HFF-Myc (cell line): Measurements from ENCODE around the gene TFB2M.

Experiments used
- DNase-seq: peaks from one replicate; pipeline ENCODE4 v3.0.0-alpha.2; 2011; ENCODE audit warnings: low read depth; ENCODE audit errors: extremely low read depth
- H3K4me3 ChIP-seq: replicated peaks from 2 replicates; pipeline ENCODE4 v1.5.1; 2011; ENCODE audit warnings: low read depth, mild to moderate bottlenecking, control low read depth, low read length
- TF ChIP-seq, protein P1 (sequence below): IDR thresholded peaks from 2 replicates; pipeline ENCODE4 v1.5.1; 2012; ENCODE audit warnings: mild to moderate bottlenecking, low read depth, low read length, control low read depth; ENCODE audit errors: missing control alignments

The TFB2M gene

DNA sequence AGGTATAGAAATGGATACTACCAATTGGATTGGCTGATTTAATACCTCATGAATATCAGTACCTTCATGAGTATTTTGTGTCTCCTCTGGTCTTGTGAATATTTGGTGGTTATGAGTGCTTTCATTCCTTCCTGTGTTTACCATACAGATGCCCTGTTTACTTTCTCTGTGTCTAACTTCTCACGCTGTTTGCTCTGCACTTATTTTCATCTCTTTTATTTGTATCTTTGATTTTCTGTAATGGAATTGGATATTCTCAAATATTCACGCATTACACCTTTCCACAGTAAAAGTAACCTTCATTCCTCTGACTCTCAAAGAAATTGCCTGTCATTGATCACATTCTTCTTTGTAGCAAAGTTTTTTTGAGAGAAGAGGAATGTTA is 17.0 kb upstream of the TFB2M start:
- DNase-seq: no peak
- TF ChIP-seq, protein P1, sequence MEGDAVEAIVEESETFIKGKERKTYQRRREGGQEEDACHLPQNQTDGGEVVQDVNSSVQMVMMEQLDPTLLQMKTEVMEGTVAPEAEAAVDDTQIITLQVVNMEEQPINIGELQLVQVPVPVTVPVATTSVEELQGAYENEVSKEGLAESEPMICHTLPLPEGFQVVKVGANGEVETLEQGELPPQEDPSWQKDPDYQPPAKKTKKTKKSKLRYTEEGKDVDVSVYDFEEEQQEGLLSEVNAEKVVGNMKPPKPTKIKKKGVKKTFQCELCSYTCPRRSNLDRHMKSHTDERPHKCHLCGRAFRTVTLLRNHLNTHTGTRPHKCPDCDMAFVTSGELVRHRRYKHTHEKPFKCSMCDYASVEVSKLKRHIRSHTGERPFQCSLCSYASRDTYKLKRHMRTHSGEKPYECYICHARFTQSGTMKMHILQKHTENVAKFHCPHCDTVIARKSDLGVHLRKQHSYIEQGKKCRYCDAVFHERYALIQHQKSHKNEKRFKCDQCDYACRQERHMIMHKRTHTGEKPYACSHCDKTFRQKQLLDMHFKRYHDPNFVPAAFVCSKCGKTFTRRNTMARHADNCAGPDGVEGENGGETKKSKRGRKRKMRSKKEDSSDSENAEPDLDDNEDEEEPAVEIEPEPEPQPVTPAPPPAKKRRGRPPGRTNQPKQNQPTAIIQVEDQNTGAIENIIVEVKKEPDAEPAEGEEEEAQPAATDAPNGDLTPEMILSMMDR: no peak
- H3K4me3 ChIP-seq: no peak overlapping the region

DNA sequence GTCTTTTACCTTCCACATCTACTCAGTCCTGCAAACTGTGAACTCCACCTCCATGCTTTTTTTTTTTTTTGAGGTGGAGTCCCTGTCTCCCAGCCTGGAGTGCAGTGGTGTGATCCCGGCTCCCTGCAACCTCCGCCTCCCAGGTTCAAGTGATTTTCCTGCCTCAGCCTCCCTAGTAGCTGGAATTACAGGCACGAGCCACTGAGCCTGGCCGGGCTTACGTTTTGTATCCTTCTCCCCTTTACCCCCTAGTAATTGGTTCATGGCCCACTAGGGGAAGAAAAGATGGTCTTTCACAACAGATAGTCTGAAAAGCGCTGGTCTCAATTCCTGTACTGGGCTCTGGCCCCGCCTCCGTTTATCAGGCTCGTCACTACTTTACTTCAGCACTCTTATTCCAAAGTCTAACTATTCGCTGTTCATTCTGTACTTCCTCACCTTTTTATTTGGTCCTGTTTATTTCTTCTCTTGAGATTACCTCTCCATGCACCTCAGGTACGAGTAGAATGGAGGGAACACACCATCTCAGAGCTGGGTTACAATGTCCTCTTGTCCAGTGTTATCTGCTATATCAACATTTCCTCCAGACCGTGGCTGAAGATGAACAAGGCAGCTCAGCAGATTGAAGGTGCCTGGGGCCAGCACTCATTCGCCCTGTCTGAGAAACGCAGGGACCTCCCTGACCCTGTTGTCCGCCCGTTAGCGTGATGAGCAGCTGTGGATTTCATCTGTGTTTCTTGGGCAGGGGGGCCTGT is 16.4 kb upstream of the TFB2M start:
- no peak for DNase-seq
- TF ChIP-seq, protein P1: no peak
- no peak overlapping the region for H3K4me3 ChIP-seq

DNA sequence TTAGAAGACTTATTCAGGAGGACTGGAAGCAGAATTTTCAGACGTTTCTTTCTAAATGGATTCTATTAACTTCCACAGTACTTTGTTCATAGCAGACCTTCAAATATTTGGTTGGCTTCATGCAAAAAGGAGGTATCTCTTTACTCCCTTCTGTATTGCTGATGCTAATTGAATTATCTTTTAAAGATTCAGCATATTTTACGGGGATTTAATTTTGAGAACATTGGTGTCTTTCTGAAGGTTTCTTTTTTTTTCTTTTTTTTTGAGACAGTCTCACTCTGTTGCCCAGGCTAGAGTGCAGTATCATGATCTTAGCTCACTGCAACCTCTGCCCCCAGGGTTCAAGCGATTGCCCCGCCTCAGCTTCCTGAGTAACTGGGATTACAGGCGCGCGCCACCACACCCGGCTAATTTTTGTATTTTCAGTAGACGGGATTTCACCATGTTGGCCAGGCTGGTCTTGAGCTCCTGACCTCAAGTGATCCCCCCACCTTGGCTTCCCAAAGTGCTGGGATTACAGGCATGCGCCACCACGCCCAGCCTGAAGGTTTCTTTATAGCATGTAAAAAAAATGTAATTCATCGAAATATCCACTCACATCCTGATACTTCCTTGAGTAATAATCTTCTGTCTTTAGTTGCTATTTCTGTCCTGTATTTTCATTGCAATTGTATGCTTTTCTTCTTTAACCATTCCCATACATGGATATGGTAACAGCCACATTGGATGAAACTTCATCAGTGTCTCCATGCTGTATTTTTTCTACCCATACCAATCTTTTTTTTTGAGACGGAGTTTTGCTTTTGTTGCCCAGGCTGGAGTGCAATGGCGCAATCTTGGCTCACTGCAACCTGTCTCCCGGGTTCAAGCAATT is 14.7 kb upstream of the TFB2M start:
- TF ChIP-seq, protein P1: no peak
- no peak overlapping the region for H3K4me3 ChIP-seq
- no peak for DNase-seq

DNA sequence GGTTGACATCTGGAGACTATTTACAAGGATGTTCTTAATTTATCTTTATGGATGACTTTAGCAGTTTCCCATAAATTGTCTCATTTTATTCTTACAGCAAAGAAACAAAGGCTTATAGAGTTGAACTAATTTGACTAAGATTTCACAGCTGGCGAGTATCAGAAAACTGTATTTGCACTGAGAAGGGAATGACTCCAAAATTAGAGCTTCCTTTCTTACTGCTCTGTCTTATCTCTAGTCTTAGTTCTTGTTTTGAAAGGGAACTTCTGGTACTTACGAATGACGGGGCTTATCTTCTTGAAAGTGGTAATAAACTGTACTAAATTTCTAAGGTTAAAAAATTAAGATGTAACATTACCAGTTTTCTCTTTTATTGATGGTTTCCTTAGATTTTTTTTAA is 13.8 kb upstream of the TFB2M start:
- TF ChIP-seq, protein P1: no peak
- no peak overlapping the region for H3K4me3 ChIP-seq
- no peak for DNase-seq

DNA sequence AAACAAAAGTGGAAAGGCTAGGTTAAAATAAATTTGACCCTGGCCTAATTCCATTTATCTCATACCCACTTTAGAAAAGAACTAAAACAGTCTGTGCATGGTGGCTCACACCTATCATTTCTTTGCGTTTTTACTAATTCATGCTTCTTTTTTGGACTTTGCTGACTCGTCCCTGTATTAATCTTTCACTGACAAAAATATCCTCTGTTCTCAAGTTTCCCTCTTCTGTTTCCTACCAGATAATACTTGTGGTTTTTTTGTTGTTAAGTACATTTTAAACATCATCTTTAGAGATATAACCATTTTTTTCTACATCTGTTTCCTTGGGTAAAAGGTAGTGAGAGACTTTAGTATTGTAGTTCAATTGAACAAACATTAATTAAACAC is 11.7 kb upstream of the TFB2M start:
- TF ChIP-seq, protein P1: no peak
- DNase-seq: no peak
- no peak overlapping the region for H3K4me3 ChIP-seq

DNA sequence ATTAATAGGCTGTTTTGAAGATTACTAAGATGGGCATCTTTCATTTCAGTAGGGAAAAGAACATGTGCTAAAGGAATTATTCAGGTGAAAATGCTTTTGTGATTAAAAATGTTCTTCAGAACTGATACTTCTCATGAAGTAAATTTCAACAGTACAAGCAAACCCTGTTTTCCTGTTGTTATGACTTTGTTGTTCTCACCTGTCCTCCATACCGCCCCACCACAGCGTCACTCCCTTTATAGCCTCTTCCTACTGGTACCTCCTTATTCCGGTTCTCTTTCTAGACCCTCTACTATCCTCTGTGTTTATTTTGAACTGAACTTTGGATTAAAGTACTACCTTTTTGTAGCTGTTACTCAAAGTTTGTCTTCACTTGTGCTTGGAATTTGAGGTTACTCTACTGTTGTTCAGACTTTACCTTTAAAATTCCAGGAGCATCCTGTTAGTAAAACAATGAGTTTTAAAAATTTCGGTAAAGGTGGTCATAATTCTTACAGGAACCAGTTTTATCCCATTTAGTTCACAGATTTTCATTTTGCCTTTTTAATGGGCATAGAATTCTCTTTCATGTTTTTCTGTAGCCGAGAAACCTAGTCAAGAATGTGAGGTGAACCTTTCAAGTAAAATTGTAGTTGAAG is 11.1 kb upstream of the TFB2M start:
- no peak for DNase-seq
- no peak overlapping the region for H3K4me3 ChIP-seq
- TF ChIP-seq, protein P1: no peak
